ENCODE measurements around the gene NBEAL1.
"Not testable (repeated sequence)": the region's sequence is repeated elsewhere in the genome, so short reads cannot be mapped to it uniquely, and the experiment has no call there.

The NBEAL1 gene

GRCh38 chr2:202990501-202990900 is 24.2 kb upstream of the NBEAL1 start:
- DNase-seq (ENCODE audit: low read depth) = no peak
- H3K4me3 ChIP-seq (ENCODE audit: control insufficient read depth, low read depth, low read length) = no peak overlapping the region
- TF ChIP-seq CTCF (conservative IDR thresholded peaks at IDR 0.05; ENCODE audit: control insufficient read depth, insufficient read depth, low read depth, low read length) = no peak

DNA sequence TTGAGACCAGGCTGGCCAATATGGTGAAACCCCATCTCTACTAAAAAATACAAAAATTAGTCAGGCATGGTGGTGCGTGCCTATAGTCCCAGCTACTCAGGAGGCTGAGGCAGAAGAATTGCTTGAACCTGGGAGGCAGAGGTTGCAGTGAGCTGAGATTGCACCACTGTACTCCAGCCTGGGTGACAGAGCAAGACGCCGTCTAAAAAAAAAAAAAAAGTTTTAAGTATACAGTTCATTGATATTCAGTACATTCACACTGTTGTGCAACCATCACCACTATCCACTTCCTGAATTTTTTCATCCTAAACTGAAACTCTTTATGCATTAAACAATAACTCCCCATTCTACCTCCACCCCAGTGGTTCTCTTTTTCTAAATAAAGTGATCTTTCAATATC is 17.6 kb upstream of the NBEAL1 start:
- not testable (repeated sequence) for DNase-seq (ENCODE audit: low read depth); H3K4me3 ChIP-seq (ENCODE audit: control insufficient read depth, low read depth, low read length)

DNA sequence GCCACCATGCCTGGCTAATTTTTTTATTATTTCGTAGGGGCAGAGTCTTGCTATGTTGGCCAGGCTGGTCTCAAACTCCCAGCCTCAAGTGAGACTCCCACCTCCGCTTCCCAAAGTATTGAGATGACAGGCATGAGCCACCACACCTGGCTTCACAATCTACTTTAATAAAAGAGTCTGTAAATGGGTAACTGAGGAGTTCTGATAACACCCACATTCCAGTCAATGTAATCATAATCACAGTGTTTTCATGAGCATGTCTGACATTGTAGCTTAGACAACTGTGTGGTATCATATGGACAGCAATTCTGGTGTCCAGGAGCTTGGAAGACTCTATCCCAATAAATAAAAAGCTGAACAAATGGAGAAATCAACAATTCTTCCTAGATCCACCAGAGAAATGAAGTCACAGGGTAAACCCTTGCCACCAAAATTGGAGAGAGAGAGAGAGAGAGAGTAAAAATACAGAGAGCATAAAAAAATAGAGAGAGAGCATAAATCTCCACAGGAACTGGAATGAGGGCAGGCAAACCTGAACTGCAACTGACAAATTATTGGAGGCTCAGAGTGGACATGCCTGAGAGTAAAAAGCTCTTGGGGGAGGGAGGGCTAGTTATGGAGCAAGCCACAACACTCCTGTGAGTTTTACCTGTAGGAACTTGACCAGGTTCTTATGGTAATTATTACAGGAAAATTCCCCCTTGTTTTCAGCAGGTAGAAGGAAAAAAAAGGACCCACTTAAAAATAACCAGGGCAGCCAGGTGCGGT is 12.4 kb upstream of the NBEAL1 start:
- TF ChIP-seq CTCF (conservative IDR thresholded peaks at IDR 0.05; ENCODE audit: control insufficient read depth, insufficient read depth, low read depth, low read length) = no peak
- no peak overlapping the region for H3K4me3 ChIP-seq (ENCODE audit: control insufficient read depth, low read depth, low read length)
- DNase-seq (ENCODE audit: low read depth) = no peak

DNA sequence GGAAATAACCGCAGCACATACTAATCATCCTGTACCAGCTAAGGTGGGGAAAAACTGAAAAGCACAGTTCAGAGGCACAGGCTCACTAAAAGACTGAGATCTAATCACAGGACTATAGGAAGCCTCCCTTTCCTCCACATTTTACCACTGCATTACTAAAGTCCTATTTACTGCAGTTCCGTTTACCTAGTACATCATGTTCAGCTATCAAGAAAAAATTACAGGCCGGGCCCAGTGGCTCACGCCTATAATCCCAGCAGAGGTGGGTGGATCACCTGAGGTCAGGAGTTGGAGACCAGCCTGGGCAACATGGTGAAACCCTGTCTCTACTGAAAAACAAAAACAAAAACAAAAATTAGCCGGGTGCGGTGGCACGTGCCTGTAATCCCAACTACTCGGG is 11.0 kb upstream of the NBEAL1 start:
- TF ChIP-seq CTCF (conservative IDR thresholded peaks at IDR 0.05; ENCODE audit: control insufficient read depth, insufficient read depth, low read depth, low read length) = no peak
- DNase-seq (ENCODE audit: low read depth) = no peak
- H3K4me3 ChIP-seq (ENCODE audit: control insufficient read depth, low read depth, low read length) = no peak overlapping the region

- TF ChIP-seq CTCF (conservative IDR thresholded peaks at IDR 0.05; ENCODE audit: control insufficient read depth, insufficient read depth, low read depth, low read length) = no peak
- no peak for DNase-seq (ENCODE audit: low read depth)
- H3K4me3 ChIP-seq (ENCODE audit: control insufficient read depth, low read depth, low read length) = peak overlapping the region; percentile 96
Observed at GRCh38 chr2:203016716-203017115, 2.0 kb downstream of the NBEAL1 start.

- peak overlapping the region; percentile 96 for H3K4me3 ChIP-seq (ENCODE audit: control insufficient read depth, low read depth, low read length)
- TF ChIP-seq CTCF (conservative IDR thresholded peaks at IDR 0.05; ENCODE audit: control insufficient read depth, insufficient read depth, low read depth, low read length) = no peak
- DNase-seq (ENCODE audit: low read depth) = peak; percentile 38
Observed at GRCh38 chr2:203018181-203018580, 3.5 kb downstream of the NBEAL1 start.

DNA sequence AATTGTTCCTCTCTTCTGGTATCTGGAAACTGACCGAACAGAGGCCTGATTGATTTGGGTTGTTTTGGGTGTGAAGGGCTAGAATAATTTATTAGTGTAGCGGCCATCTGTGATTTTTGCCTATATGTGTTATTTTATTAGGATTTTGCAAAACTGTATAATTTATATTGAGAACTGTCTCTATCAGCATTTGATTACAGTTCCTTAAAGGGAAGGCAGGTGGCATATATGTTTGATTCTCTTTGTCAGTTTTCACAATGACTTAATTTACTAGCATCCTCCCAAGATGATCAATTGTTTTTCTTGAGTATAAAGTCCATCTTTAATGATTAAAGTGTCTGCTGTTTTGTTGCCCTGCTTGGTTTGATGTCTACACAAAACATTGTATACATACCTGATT is 4.5 kb downstream of the NBEAL1 start:
- peak overlapping the region; percentile 27 for H3K4me3 ChIP-seq (ENCODE audit: control insufficient read depth, low read depth, low read length)
- TF ChIP-seq CTCF (conservative IDR thresholded peaks at IDR 0.05; ENCODE audit: control insufficient read depth, insufficient read depth, low read depth, low read length) = no peak
- no peak for DNase-seq (ENCODE audit: low read depth)
